HG02981 (cell line): ENCODE data around the gene H19.

Source experiments
- ATAC-seq: cut with Tn5 transposase; IDR thresholded peaks from one replicate; pipeline ENCODE4 v1.9.1; 2021; ENCODE audit warnings: mild to moderate bottlenecking, moderate library complexity; ENCODE audit not compliant: unreplicated experiment

The H19 gene

GRCh38 chr11:1983601-1983961 lies 14.1 kb downstream of the H19 start:
- no peak for ATAC-seq

GRCh38 chr11:1982873-1983600 lies 14.6 kb downstream of the H19 start:
- no peak for ATAC-seq

- no peak for ATAC-seq
These were observed 18.0 kb downstream of the H19 start for GRCh38 chr11:1979607-1980006.

GRCh38 chr11:1978720-1979473 lies 18.7 kb downstream of the H19 start:
- ATAC-seq: no peak

- ATAC-seq: no peak
These were observed 22.5 kb downstream of the H19 start for GRCh38 chr11:1975185-1975584.

- ATAC-seq: no peak
These were observed 26.7 kb downstream of the H19 start for GRCh38 chr11:1970956-1971355.

GRCh38 chr11:1969776-1970175 lies 27.9 kb downstream of the H19 start:
- ATAC-seq: no peak

- no peak for ATAC-seq
These were observed 28.6 kb downstream of the H19 start for GRCh38 chr11:1969035-1969434.

GRCh38 chr11:1968454-1969002 lies 29.1 kb downstream of the H19 start:
- ATAC-seq: no peak

GRCh38 chr11:1967641-1968225 lies 29.9 kb downstream of the H19 start:
- no peak for ATAC-seq

- ATAC-seq: no peak
These were observed 31.1 kb downstream of the H19 start for GRCh38 chr11:1966531-1966930.

- no peak for ATAC-seq
These were observed 32.7 kb downstream of the H19 start for GRCh38 chr11:1964955-1965354.

- no peak for ATAC-seq
These were observed 33.3 kb downstream of the H19 start for GRCh38 chr11:1964348-1964747.

GRCh38 chr11:1963864-1964263 lies 33.8 kb downstream of the H19 start:
- ATAC-seq: no peak

- no peak for ATAC-seq
These were observed 37.9 kb downstream of the H19 start for GRCh38 chr11:1959786-1960185.

GRCh38 chr11:1958367-1958766 lies 39.3 kb downstream of the H19 start:
- ATAC-seq: no peak

GRCh38 chr11:1953489-1954266 lies 44.0 kb downstream of the H19 start:
- ATAC-seq: no peak

- ATAC-seq: no peak
These were observed 44.7 kb downstream of the H19 start for GRCh38 chr11:1952806-1953482.

GRCh38 chr11:1949922-1950321 lies 47.7 kb downstream of the H19 start:
- no peak for ATAC-seq

GRCh38 chr11:1949302-1949701 lies 48.3 kb downstream of the H19 start:
- no peak for ATAC-seq

GRCh38 chr11:1948389-1948788 lies 49.3 kb downstream of the H19 start:
- no peak for ATAC-seq
